Measurements from ENCODE around the gene TLE1.

GRCh38 chr9:81604306-81605169 is 84.8 kb downstream of the TLE1 start:
- no peak for TF ChIP-seq CTCF (IDR thresholded peaks at IDR 0.05; ENCODE audit: low read depth, low read length)
- TF ChIP-seq, protein P1, sequence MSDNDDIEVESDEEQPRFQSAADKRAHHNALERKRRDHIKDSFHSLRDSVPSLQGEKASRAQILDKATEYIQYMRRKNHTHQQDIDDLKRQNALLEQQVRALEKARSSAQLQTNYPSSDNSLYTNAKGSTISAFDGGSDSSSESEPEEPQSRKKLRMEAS (IDR thresholded peaks at IDR 0.05; ENCODE audit: low read depth, low read length), result no peak

Data from NB4 (cell line).